Trophoblast cell (in vitro differentiated cells and primary cell): ENCODE results near the gene BSND. TPM values are rescaled to one million over a fixed set of nuclear protein-coding genes. Genes with fewer than 3 reads are reported as not detected.

Experiments
- DNase-seq, 2 donors: peaks; one replicate each; pipeline ENCODE4 v3.0.0-alpha.2; 2016
- H2AFZ ChIP-seq: 2 replicates; pipeline ENCODE4 v1.6.1; 2013; ENCODE audit warnings: low read length, moderate library complexity, mild to moderate bottlenecking; ENCODE audit not compliant: insufficient read depth, poor library complexity
- H2AK5ac ChIP-seq: 2 replicates; pipeline ENCODE4 v1.6.1; 2013; ENCODE audit warnings: mild to moderate bottlenecking, low read length
- H2BK120ac ChIP-seq: 2 replicates; pipeline ENCODE4 v1.6.1; 2013; ENCODE audit warnings: low read length, mild to moderate bottlenecking, moderate library complexity; ENCODE audit not compliant: insufficient read depth, poor library complexity
- H2BK12ac ChIP-seq: 2 replicates; pipeline ENCODE4 v1.6.1; 2013; ENCODE audit warnings: mild to moderate bottlenecking, low read length, moderate library complexity
- H2BK5ac ChIP-seq: 2 replicates; pipeline ENCODE4 v1.6.1; 2013; ENCODE audit warnings: low read length, low read depth, moderate library complexity, mild to moderate bottlenecking; ENCODE audit not compliant: poor library complexity
- H3K14ac ChIP-seq: 2 replicates; pipeline ENCODE4 v1.6.1; 2013; ENCODE audit warnings: mild to moderate bottlenecking, low read length
- H3K18ac ChIP-seq: 2 replicates; pipeline ENCODE4 v1.6.1; 2013; ENCODE audit warnings: mild to moderate bottlenecking, low read length
- H3K23ac ChIP-seq: 2 replicates; pipeline ENCODE4 v1.6.1; 2013; ENCODE audit warnings: low read length
- H3K27ac ChIP-seq: 2 replicates; pipeline ENCODE4 v1.5.1; 2013; ENCODE audit warnings: low read depth, mild to moderate bottlenecking, inconsistent platforms, low read length, moderate library complexity
- H3K27me3 ChIP-seq: 2 replicates; pipeline ENCODE4 v1.6.1; 2013; ENCODE audit warnings: inconsistent platforms, mild to moderate bottlenecking, low read length, moderate library complexity; ENCODE audit not compliant: insufficient read depth
- H3K36me3 ChIP-seq, 2 experiments: 1 replicate in 1 of 2; 2 replicates in 1 of 2; pipeline ENCODE4 v1.6.1; 2013; ENCODE audit warnings: low read length in 2 of 2, mild to moderate bottlenecking in 2 of 2, moderate library complexity in 1 of 2; ENCODE audit not compliant: insufficient read depth in 2 of 2, control insufficient read depth in 1 of 2
- H3K4ac ChIP-seq: 2 replicates; pipeline ENCODE4 v1.6.1; 2013; ENCODE audit warnings: low read depth, mild to moderate bottlenecking, low read length, moderate library complexity
- H3K4me1 ChIP-seq, 2 experiments: 1 replicate in 1 of 2; 2 replicates in 1 of 2; pipeline ENCODE4 v1.6.1; 2013; ENCODE audit warnings: low read length in 2 of 2, mild to moderate bottlenecking in 2 of 2, moderate library complexity in 1 of 2; ENCODE audit not compliant: insufficient read depth in 2 of 2, control insufficient read depth in 1 of 2
- H3K4me2 ChIP-seq: 2 replicates; pipeline ENCODE4 v1.6.1; 2013; ENCODE audit warnings: inconsistent platforms, mild to moderate bottlenecking, low read length, moderate library complexity
- H3K4me3 ChIP-seq: 2 replicates; pipeline ENCODE4 v1.5.1; 2013; ENCODE audit warnings: mild to moderate bottlenecking, low read depth, low read length, inconsistent platforms
- H3K79me1 ChIP-seq: one replicate; pipeline ENCODE4 v1.6.1; 2013; ENCODE audit warnings: low read length
- H3K79me2 ChIP-seq: 2 replicates; pipeline ENCODE4 v1.6.1; 2013; ENCODE audit warnings: low read length, mild to moderate bottlenecking; ENCODE audit not compliant: control insufficient read depth, insufficient read depth, poor library complexity
- H3K9ac ChIP-seq: 2 replicates; pipeline ENCODE4 v1.6.1; 2013; ENCODE audit warnings: mild to moderate bottlenecking, low read length
- H3K9me3 ChIP-seq: 2 replicates; pipeline ENCODE4 v1.6.1; 2013; ENCODE audit warnings: low read depth, mild to moderate bottlenecking, control low read depth, inconsistent platforms, low read length; ENCODE audit not compliant: insufficient read depth
- H4K12ac ChIP-seq: 2 replicates; pipeline ENCODE4 v1.6.1; 2013; ENCODE audit warnings: low read depth, mild to moderate bottlenecking, low read length, moderate library complexity
- H4K8ac ChIP-seq: 2 replicates; pipeline ENCODE4 v1.6.1; 2013; ENCODE audit warnings: low read depth, mild to moderate bottlenecking, low read length, moderate library complexity
- H4K91ac ChIP-seq: one replicate; pipeline ENCODE4 v1.6.1; 2013; ENCODE audit warnings: low read depth, mild to moderate bottlenecking, low read length, moderate library complexity
- WGBS: extraction: QIAGEN DNeasy Blood & Tissue Kit; methylation state at CpG from one replicate; pipeline ENCODE4 v1.1.7; 2013; ENCODE audit warnings: missing lambda C conversion rate; ENCODE audit not compliant: insufficient read length, insufficient coverage; ENCODE audit errors: extremely low coverage; 5-methylcytosine and 5-hydroxymethylcytosine counted together
- polyA plus RNA-seq: library from polyadenylated mRNA; stranded (reverse); fragments of 200-250 nt; gene quantifications from 2 replicates; pipeline ENCODE4 v1.2.3, GENCODE V29; 2013

BSND gene
- polyA plus RNA-seq = 0.01 TPM in 2 replicates

- H3K14ac ChIP-seq = no peak within 1 kb of the TSS
- H3K27me3 ChIP-seq = no peaks in the 10 kb centered on the region
- no peak within 1 kb of the TSS for H4K91ac ChIP-seq
- no peak within 1 kb of the TSS for H4K12ac ChIP-seq
- no peak within 1 kb of the TSS for H3K4ac ChIP-seq
- no peak within 1 kb of the TSS for H2AK5ac ChIP-seq
- H4K8ac ChIP-seq = no peak within 1 kb of the TSS
- no peak within 1 kb of the TSS for H3K18ac ChIP-seq
- H3K9ac ChIP-seq = no peak within 1 kb of the TSS
- no peaks in the 10 kb centered on the region for H3K36me3 ChIP-seq
- no peak within 1 kb of the TSS for H2BK12ac ChIP-seq
- H2AFZ ChIP-seq = no peak within 1 kb of the TSS
- H2BK5ac ChIP-seq = no peak within 1 kb of the TSS
- no peak within 1 kb of the TSS for H3K4me2 ChIP-seq
- H3K9me3 ChIP-seq = peaks cover 1% of the 10 kb centered on the region
- peaks cover 2% of the 10 kb centered on the region for H3K79me1 ChIP-seq
- H3K4me3 ChIP-seq = no peak within 1 kb of the TSS
- H3K27ac ChIP-seq = no peak within 1 kb of the TSS
- DNase-seq = no peak
- no CpG with 5 or more reads among the region's 7 CpGs for WGBS
- H3K79me2 ChIP-seq = no peaks in the 10 kb centered on the region
- H3K4me1 ChIP-seq = peaks cover 11 to 14% of the 10 kb centered on the region in 2 experiments
- H3K23ac ChIP-seq = no peak within 1 kb of the TSS
- no peak within 1 kb of the TSS for H2BK120ac ChIP-seq
Observed at GRCh38 chr1:54998677-54999076, at the start of gene BSND. TSS of gene BSND (plus strand) at chr1:54998933. CDS start at chr1:54999187, 254 bp downstream.

- no CpG with 5 or more reads among the region's 4 CpGs for WGBS
- Histone ChIP-seq H2BK12ac (no peak overlapping the region), H3K9ac (no peak overlapping the region), H3K23ac (no peak overlapping the region), H4K12ac (no peak overlapping the region), H2BK5ac (no peak overlapping the region), H4K8ac (no peak overlapping the region), H3K18ac (no peak overlapping the region), H3K27ac (no peak overlapping the region), H3K79me2 (no peaks in the 10 kb centered on the region), H3K4ac (no peak overlapping the region), H3K4me1 (peaks cover 11 to 15% of the 10 kb centered on the region in 2 experiments), H3K14ac (no peak overlapping the region), H2BK120ac (no peak overlapping the region), H3K4me3 (no peak overlapping the region), H2AK5ac (no peak overlapping the region), H4K91ac (no peak overlapping the region), H3K9me3 (no peaks in the 10 kb centered on the region), H3K36me3 (no peaks in the 10 kb centered on the region), H3K4me2 (no peak overlapping the region), H3K27me3 (no peaks in the 10 kb centered on the region), H3K79me1 (peaks cover 8% of the 10 kb centered on the region), H2AFZ (no peak overlapping the region)
- DNase-seq = no peak
Observed at GRCh38 chr1:54949053-54949452, 49.7 kb upstream of the BSND start.

- Histone ChIP-seq H3K14ac (no peak overlapping the region), H3K36me3 (no peaks in the 10 kb centered on the region), H3K23ac (no peak overlapping the region), H2BK12ac (no peak overlapping the region), H3K9me3 (no peaks in the 10 kb centered on the region), H4K91ac (peak overlapping the region; percentile 26), H3K27ac (no peak overlapping the region), H3K4ac (no peak overlapping the region), H2AK5ac (no peak overlapping the region), H4K12ac (no peak overlapping the region), H3K18ac (no peak overlapping the region), H3K4me3 (no peak overlapping the region), H4K8ac (peak overlapping the region; percentile 87), H2AFZ (peak overlapping the region; percentile 77), H2BK120ac (no peak overlapping the region), H3K4me2 (no peak overlapping the region), H3K9ac (no peak overlapping the region), H3K79me1 (peaks cover 9% of the 10 kb centered on the region), H3K79me2 (no peaks in the 10 kb centered on the region), H3K4me1 (peaks cover 14 to 18% of the 10 kb centered on the region in 2 experiments), H2BK5ac (no peak overlapping the region), H3K27me3 (no peaks in the 10 kb centered on the region)
- no peak for DNase-seq
- WGBS = no CpG with 5 or more reads among the region's 6 CpGs
Observed at GRCh38 chr1:54950006-54950368, 48.7 kb upstream of the BSND start.

GRCh38 chr1:54950369-54951163, 48.2 kb upstream of the BSND start:
- WGBS = no CpG with 5 or more reads among the region's 27 CpGs

More at GRCh38 chr1:54950369-54951163, 48.2 kb upstream of the BSND start:
- peak overlapping the region; percentile 72 for H2BK12ac ChIP-seq
- no peak overlapping the region for H3K18ac ChIP-seq
- peaks cover 9% of the 10 kb centered on the region for H3K79me1 ChIP-seq
- H3K27ac ChIP-seq = peak overlapping the region; percentile 91
- peak overlapping the region; percentile 77 for H2AFZ ChIP-seq
- H2AK5ac ChIP-seq = no peak overlapping the region
- H3K4ac ChIP-seq = no peak overlapping the region
- no peak overlapping the region for H3K4me3 ChIP-seq
- peaks cover 14 to 18% of the 10 kb centered on the region in 2 experiments for H3K4me1 ChIP-seq
- H3K9ac ChIP-seq = no peak overlapping the region
- H4K91ac ChIP-seq = peak overlapping the region; percentile 69
- peak overlapping the region; percentile 49 for H2BK5ac ChIP-seq
- DNase-seq = peak; percentile 77 to 96
- peak overlapping the region; percentile 79 for H2BK120ac ChIP-seq
- no peaks in the 10 kb centered on the region for H3K36me3 ChIP-seq
- peak overlapping the region; percentile 87 for H4K8ac ChIP-seq
- no peaks in the 10 kb centered on the region for H3K79me2 ChIP-seq
- H3K4me2 ChIP-seq = peak overlapping the region; percentile 54
- no peaks in the 10 kb centered on the region for H3K9me3 ChIP-seq
- no peaks in the 10 kb centered on the region for H3K27me3 ChIP-seq
- H3K23ac ChIP-seq = no peak overlapping the region
- peak overlapping the region; percentile 45 for H3K14ac ChIP-seq
- H4K12ac ChIP-seq = no peak overlapping the region
